PC-9 (cell line): ENCODE data around the gene ITGA2B. TPM values are rescaled to one million over a fixed set of nuclear protein-coding genes. Genes with fewer than 3 reads are reported as not detected.

Experiments used
- BruUV-seq: library from RNA; stranded (reverse); fragments of 400-500 nt; replicated peaks from 2 replicates; lab custom pipeline; 2021; lab: Mats Ljungman, UMichigan
- CTCF ChIA-PET: fragments of 300-600 bp; sonication (Branson Sonifier 250); formaldehyde crosslinking; loops from one replicate; lab custom pipeline; 2022; ENCODE audit warnings: antibody characterized with exemption; lab: Charles Lee
- POLR2A ChIA-PET: fragments of 300-600 bp; sonication (Branson Sonifier 250); formaldehyde crosslinking; loops from one replicate; lab custom pipeline; 2022; ENCODE audit warnings: antibody characterized with exemption; ENCODE audit not compliant: unreplicated experiment; lab: Charles Lee
- DNase-seq, 2 experiments: peaks; one replicate each; pipeline versions ENCODE4 v3.0.0 to v3.0.0-alpha.2; 2015 to 2022; ENCODE audit warnings: mixed read lengths in 1 of 2
- H2AFZ ChIP-seq: fragments of 200-600 bp; sonication (generic); 2 replicates; pipeline ENCODE4 v1.8.1; 2017; ENCODE audit warnings: antibody characterized with exemption
- H3F3A ChIP-seq: fragments of 200-600 bp; sonication (generic); 2 replicates; pipeline ENCODE4 v1.8.1; 2017; ENCODE audit warnings: antibody characterized with exemption, mild to moderate bottlenecking, low read depth; ENCODE audit not compliant: insufficient read depth
- H3K27ac ChIP-seq: fragments of 200-600 bp; sonication (generic); 2 replicates; pipeline ENCODE4 v1.6.1; 2016; ENCODE audit warnings: mixed run types
- H3K27me3 ChIP-seq: fragments of 200-600 bp; sonication (generic); 2 replicates; pipeline ENCODE4 v1.6.1; 2016; ENCODE audit warnings: low read depth, mixed run types; ENCODE audit not compliant: insufficient read depth
- H3K36me3 ChIP-seq: fragments of 200-600 bp; sonication (generic); 2 replicates; pipeline ENCODE4 v1.6.1; 2016; ENCODE audit warnings: low read depth, mixed run types
- H3K4me1 ChIP-seq: fragments of 200-600 bp; sonication (generic); replicated peaks from 2 replicates; pipeline ENCODE4 v1.6.1; 2016; ENCODE audit warnings: mixed run types; ENCODE audit not compliant: insufficient read depth
- H3K4me2 ChIP-seq: fragments of 200-600 bp; sonication (generic); 2 replicates; pipeline ENCODE4 v1.6.1; 2017; ENCODE audit warnings: mixed run types
- H3K4me3 ChIP-seq: fragments of 200-600 bp; sonication (generic); 2 replicates; pipeline ENCODE4 v1.6.1; 2016; ENCODE audit warnings: mixed run types
- H3K79me2 ChIP-seq: fragments of 200-600 bp; sonication (generic); 2 replicates; pipeline ENCODE4 v1.6.1; 2017; ENCODE audit warnings: low read depth, mixed run types
- H3K9me2 ChIP-seq: fragments of 200-600 bp; sonication (generic); 2 replicates; pipeline ENCODE4 v1.8.1; 2017; ENCODE audit warnings: mild to moderate bottlenecking; ENCODE audit not compliant: insufficient read depth
- H3K9me3 ChIP-seq: fragments of 200-600 bp; sonication (generic); 2 replicates; pipeline ENCODE4 v1.8.1; 2016; ENCODE audit warnings: low read depth; ENCODE audit not compliant: insufficient read depth
- H4K20me1 ChIP-seq: fragments of 200-600 bp; sonication (generic); 2 replicates; pipeline ENCODE4 v1.8.1; 2017; ENCODE audit not compliant: insufficient read depth
- CTCF ChIP-seq: fragments of 200-600 bp; sonication (generic); conservative IDR thresholded peaks from 2 replicates; pipeline ENCODE4 v1.6.1; 2017; ENCODE audit warnings: mixed run types, antibody characterized with exemption, mild to moderate bottlenecking, moderate library complexity
- EZH2 ChIP-seq: fragments of 200-600 bp; sonication (generic); IDR thresholded peaks from 2 replicates; pipeline ENCODE4 v1.8.0; 2017; ENCODE audit warnings: antibody characterized with exemption, low read depth
- intact Hi-C: fragments of 100-400 bp; cut with micrococcal nuclease; formaldehyde crosslinking; loops from one replicate; pipeline ENCODE4 v1.10.0; 2022; ENCODE audit not compliant: unreplicated experiment
- total RNA-seq: library from RNA; stranded (reverse); gene quantifications from 2 replicates; pipeline ENCODE4 v1.2.3, GENCODE V29; 2021

The ITGA2B gene
- total RNA-seq, 1 experiment from 2014 or later, result 5.7 TPM

- H3K4me3 ChIP-seq, result no peak overlapping the region
Observed at GRCh38 chr17:44381810-44382305, 7.6 kb downstream of the ITGA2B start.

GRCh38 chr17:44380767-44381166 lies 8.7 kb downstream of the ITGA2B start:
- BruUV-seq, result no TSS peak
- Histone ChIP-seq H3K27ac (no peak overlapping the region), H3K36me3 (no peaks in the 10 kb centered on the region), H2AFZ (no peak overlapping the region), H3F3A (peaks cover 4% of the 10 kb centered on the region; the same call in 1 of the 2 replicates), H3K4me2 (no peak overlapping the region), H3K9me2 (no peaks in the 10 kb centered on the region), H3K79me2 (no peaks in the 10 kb centered on the region), H3K4me3 (no peak overlapping the region), H3K4me1 (no peaks in the 10 kb centered on the region), H3K27me3 (no peaks in the 10 kb centered on the region), H4K20me1 (no peaks in the 10 kb centered on the region), H3K9me3 (no peaks in the 10 kb centered on the region)
- no peak for DNase-seq
- POLR2A ChIA-PET, result no interaction called here
- intact Hi-C loops, result no loop called here
- CTCF ChIA-PET, result no interaction called here
- TF ChIP-seq CTCF (no peak), EZH2 (no peak)

More at GRCh38 chr17:44381810-44382305, 7.6 kb downstream of the ITGA2B start:
- Histone ChIP-seq H3K27me3 (no peaks in the 10 kb centered on the region), H3K36me3 (no peaks in the 10 kb centered on the region), H3K79me2 (no peaks in the 10 kb centered on the region), H3K9me3 (no peaks in the 10 kb centered on the region), H2AFZ (no peak overlapping the region), H3K4me2 (no peak overlapping the region), H4K20me1 (no peaks in the 10 kb centered on the region), H3K9me2 (no peaks in the 10 kb centered on the region), H3F3A (peaks cover 4% of the 10 kb centered on the region), H3K4me1 (no peaks in the 10 kb centered on the region), H3K27ac (no peak overlapping the region)
- POLR2A ChIA-PET, result no interaction called here
- BruUV-seq, result no TSS peak
- CTCF ChIA-PET, result interaction anchor here (0.7 kb wide), 1 partner anchor 213 kb away, joined by 4 read pairs; no protein-coding TSS in a partner anchor
- intact Hi-C loops, result no loop called here
- no peak for DNase-seq
- no peak for TF ChIP-seq CTCF
- TF ChIP-seq EZH2, result no peak

- no peaks in the 10 kb centered on the region for H3K27me3 ChIP-seq
- POLR2A ChIA-PET, result interaction anchor here (0.7 kb wide), 1 partner anchor 116 kb away, joined by 3 read pairs; no protein-coding TSS in a partner anchor
- H3K4me1 ChIP-seq, result no peaks in the 10 kb centered on the region
- intact Hi-C loops, result no loop called here
- no peaks in the 10 kb centered on the region for H3K9me3 ChIP-seq
- TF ChIP-seq CTCF, result no peak
- TF ChIP-seq EZH2, result no peak
- H2AFZ ChIP-seq, result no peak overlapping the region
- no peaks in the 10 kb centered on the region for H3K36me3 ChIP-seq
- no peak overlapping the region for H3K4me3 ChIP-seq
- DNase-seq, result no peak
- no peak overlapping the region for H3K4me2 ChIP-seq
- BruUV-seq, result no TSS peak
- H4K20me1 ChIP-seq, result no peaks in the 10 kb centered on the region
- CTCF ChIA-PET, result no interaction called here
- peaks cover 4% of the 10 kb centered on the region; the same call in 1 of the 2 replicates for H3F3A ChIP-seq
- no peak overlapping the region for H3K27ac ChIP-seq
- no peaks in the 10 kb centered on the region for H3K79me2 ChIP-seq
- H3K9me2 ChIP-seq, result no peaks in the 10 kb centered on the region
Observed at GRCh38 chr17:44379887-44380286, 9.6 kb downstream of the ITGA2B start.
